DOHH2 (cell line): ENCODE results near the gene CRK.

Source experiments
- EZH2phosphoT487 ChIP-seq: fragments of 200-600 bp; sonication (generic); IDR thresholded peaks from 2 replicates; pipeline ENCODE4 v1.6.1; 2017; ENCODE audit warnings: borderline replicate concordance, mild to moderate bottlenecking, antibody characterized with exemption, low read length, moderate library complexity, mixed read lengths
- TF ChIP-seq, protein P1 (sequence below): fragments of 200-600 bp; sonication (generic); IDR thresholded peaks from one replicate; pipeline ENCODE4 v1.5.1; 2014; ENCODE audit warnings: antibody characterized with exemption, mild to moderate bottlenecking, low read depth, low read length; ENCODE audit not compliant: poor library complexity, severe bottlenecking

DNA sequence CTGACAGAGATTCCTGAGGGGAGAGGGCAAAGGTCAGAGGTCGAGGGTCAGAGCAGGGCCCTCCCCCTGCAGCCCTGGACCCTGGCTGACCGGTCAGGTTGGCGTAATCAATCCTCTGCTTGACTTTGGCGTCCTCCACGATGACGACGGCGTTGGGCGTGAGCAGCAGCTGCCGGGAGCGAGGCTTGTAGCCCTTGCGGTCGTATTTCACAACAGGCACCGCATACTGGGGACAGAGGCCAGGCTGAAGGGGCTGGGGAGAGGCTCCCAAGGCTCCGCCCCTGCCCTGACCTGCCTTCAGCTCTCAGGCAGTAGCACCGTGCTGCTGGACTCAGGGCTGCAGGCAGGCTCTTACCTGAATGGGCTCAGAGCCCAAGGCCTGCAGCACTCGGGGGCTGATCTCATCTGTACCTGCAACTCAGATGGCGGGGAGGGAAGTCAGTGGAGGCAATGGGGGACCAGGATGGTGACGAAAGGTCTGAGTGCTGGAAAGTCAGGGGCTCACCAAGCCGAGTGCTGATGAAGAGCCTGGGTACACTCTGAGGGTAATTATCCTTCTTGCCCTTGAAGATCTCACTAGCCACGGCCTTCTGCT, 12.0 kb upstream of the CRK start:
- TF ChIP-seq, protein P1, sequence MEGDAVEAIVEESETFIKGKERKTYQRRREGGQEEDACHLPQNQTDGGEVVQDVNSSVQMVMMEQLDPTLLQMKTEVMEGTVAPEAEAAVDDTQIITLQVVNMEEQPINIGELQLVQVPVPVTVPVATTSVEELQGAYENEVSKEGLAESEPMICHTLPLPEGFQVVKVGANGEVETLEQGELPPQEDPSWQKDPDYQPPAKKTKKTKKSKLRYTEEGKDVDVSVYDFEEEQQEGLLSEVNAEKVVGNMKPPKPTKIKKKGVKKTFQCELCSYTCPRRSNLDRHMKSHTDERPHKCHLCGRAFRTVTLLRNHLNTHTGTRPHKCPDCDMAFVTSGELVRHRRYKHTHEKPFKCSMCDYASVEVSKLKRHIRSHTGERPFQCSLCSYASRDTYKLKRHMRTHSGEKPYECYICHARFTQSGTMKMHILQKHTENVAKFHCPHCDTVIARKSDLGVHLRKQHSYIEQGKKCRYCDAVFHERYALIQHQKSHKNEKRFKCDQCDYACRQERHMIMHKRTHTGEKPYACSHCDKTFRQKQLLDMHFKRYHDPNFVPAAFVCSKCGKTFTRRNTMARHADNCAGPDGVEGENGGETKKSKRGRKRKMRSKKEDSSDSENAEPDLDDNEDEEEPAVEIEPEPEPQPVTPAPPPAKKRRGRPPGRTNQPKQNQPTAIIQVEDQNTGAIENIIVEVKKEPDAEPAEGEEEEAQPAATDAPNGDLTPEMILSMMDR, result no peak
- TF ChIP-seq EZH2phosphoT487, result no peak
